GM18873 (cell line): ENCODE data around the gene CDIPT.
A peak's percentile ranks its signal among the peaks of the same experiment; 100 is the strongest.

Experiments used
- ATAC-seq: cut with Tn5 transposase; IDR thresholded peaks from one replicate; pipeline ENCODE4 v1.9.1; 2021; ENCODE audit warnings: mild to moderate bottlenecking, moderate library complexity, moderate number of reproducible peaks; ENCODE audit not compliant: unreplicated experiment, low FRiP score

Gene CDIPT

DNA sequence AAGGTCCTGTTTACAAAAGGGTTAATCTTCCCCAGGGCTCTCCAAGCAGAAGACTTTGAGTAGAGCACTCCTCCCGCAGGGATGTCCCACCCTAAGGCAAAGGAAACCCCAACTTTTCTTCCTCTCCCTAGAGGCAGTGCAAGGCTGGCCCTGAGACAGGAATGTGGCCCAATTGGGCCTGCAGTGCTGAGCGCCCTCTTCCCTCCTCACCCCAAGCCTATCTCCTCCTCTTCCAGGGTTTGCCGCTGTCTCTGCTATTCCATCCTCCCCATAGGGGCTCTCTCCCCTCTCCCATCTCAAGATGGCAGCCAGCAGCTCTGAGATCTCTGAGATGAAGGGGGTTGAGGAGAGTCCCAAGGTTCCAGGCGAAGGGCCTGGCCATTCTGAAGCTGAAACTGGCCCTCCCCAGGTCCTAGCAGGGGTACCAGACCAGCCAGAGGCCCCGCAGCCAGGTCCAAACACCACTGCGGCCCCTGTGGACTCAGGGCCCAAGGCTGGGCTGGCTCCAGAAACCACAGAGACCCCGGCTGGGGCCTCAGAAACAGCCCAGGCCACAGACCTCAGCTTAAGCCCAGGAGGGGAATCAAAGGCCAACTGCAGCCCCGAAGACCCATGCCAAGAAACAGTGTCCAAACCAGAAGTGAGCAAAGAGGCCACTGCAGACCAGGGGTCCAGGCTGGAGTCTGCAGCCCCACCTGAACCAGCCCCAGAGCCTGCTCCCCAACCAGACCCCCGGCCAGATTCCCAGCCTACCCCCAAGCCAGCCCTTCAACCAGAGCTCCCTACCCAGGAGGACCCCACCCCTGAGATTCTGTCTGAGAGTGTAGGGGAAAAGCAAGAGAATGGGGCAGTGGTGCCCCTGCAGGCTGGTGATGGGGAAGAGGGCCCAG, 50.0 kb downstream of the CDIPT start:
- no peak for ATAC-seq

DNA sequence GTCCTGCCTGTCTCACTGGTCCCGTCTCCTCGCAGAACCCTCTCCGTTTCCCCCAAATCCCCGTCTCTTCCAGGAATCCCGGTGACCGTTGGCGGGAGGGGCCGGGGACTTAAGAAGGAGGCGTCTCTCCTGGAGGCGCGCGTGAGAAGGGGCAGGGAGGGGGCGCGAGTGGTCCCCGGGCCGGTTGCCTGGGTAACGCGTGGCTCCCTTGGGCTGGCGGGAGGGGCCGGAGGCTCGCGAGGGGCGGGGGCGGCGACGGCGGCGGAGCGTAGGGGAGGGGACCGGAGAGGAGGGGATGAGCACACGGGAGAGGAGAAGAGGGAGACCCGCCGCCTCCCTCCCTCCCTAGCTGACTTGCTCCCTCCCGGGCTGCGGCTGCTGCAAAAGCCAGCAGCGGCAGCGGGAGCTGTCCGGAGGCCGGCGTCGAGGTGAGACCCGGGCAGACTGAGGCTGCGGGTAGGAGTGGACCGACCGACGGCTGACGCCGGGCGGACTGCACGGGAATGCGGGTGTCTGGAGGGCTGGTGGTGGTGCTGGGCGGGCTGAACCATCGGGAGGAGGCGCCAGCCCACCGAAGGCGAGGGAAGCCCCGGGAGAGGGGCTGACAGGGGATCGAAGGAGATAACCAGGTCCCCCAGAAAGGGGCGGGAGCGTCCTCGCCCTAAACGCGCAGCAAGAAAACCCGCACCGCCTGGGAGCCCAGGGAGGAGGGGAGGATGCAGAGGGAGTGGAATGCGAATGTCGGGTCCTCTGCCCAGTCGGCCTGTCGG, 50.9 kb downstream of the CDIPT start, which contains the start of gene PRRT2:
Gene PRRT2, plus strand, starts transcription at position 298 of the 770 bp plus-strand sequence. CDS start 862 bp downstream, outside the sequence.
- ATAC-seq: no peak

DNA sequence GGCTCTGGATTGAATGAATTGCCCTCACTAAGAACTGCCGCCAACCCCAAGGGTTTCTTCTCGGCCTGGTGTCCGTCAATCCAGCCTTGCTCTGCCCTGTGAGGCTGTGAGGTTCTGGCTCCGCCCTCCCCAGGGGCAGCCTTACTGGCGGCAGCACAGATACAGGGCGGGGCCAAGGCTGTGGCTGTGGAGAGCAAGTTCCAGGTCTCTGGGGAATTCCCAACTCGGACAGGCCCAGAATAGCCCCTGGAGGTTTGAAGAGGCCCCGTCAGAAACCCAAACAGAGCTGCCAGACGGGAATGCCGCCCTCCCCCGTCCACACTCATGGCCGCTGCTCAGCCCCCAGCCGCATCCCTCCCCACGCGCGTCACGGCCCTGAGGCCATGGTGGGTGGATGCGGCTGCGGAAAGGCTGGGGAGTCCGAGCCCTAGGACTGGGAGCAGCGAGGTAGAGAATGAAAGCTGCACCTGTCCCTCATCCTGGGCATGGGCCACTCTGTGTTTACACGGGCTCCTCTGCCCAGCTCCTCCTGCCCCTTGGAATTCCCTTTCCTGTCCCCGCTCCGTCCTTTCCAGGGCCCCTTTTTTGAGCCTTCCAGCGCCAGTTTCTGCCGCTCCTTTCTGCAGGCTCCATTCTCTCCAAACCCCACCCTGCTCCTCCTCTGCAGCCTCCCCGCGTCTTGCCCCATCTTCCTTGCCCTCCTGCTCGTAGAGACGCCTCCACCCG, 51.7 kb downstream of the CDIPT start:
- ATAC-seq: peak; percentile 28

DNA sequence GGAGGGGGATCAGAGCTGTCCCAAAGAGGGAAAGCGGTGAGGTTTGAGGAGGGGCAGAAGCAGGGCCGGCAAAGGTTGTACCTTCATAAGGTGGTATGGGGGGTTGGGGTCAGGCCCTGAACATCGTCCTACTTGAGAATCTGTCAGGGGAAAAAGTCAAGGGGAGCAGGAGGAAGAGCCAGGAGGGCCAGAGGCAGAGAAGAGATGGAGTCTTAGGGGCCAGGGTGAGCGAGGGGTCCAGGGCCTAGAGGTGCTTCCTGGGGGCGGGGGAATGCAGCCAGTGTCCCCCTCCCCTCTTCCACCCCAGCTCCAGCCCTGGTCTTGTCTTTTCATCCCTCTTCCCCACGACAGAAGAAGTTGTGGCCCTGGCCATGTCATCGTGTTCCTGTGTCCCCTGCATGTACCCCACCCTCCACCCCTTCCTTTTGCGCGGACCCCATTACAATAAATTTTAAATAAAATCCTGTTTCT, 52.3 kb downstream of the CDIPT start:
- ATAC-seq: no peak

DNA sequence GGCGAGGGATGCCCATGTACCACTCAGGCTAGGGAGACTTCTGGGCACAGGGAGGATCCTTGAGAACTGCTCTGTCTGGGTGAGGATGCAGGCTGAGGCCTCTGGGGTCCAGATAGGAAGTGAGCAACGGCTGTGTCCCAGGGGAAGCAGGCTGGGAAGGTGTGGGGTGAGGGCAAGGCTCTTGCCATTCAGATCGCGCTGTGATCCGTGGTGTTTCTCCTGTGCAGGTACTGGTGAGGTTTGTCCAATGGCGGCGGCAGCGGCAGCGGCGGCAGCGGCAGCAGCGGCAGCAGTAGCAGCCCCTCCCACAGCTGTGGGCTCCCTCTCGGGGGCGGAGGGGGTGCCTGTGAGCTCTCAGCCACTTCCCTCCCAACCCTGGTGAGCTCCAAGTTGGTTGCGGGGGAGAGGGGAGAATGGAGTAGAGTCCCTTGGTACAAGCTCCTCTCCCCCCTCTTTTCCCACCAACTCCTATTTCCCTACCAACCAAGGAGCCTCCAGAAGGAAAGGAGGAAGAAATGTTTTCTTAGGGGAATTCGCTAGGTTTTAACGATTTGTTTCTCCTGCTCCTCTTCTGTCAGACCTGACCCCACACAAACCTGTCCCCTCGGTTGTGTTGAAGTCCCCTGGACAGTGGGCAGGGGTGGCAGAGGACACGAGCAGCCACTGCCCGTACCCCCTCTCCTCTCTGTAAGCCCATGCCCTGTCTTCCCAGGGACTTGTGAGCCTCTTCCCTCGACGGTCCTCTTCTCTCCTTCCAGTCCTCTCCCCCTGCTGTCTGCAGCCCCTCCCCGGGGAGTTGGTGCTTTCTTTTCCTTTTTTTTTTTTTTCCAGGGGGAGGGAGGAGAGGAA, 53.0 kb downstream of the CDIPT start:
- no peak for ATAC-seq

DNA sequence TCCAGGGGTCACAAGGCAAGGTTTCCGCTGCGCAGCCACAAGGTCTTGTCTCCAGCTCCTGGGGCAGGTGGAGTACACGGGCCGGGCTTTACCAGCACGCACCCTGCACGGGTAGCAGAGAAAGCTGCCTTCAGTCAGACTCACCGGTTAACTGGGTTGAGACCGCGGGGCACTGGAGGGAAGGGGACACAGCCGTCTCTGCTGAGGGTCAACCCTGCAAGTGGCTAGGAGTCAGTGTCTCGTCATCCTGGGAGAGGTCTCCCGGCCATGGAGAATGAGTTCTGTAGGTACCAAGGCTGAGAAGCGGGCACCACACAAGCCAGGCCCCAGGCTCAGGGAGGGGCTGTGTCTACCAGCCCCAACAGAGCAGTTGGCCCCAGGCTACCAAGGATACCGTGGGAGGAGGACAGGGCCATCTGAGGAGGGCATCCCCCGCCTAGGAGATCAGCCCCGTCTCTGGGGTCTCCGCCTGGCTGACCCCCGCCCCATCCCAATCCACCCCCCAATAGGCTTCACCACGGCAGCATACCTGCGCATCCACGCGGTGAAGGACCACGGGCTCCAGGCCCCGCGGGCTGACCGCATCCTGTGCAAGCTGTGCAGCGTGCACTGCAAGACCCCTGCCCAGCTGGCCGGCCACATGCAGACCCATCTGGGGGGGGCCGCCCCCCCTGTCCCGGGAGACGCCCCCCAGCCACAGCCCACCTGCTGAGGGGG, 53.8 kb downstream of the CDIPT start:
- no peak for ATAC-seq
